Liver (tissue), 9 donors: ENCODE results near the gene DNM1L. TPM values are rescaled to one million over a fixed set of nuclear protein-coding genes. Genes with fewer than 3 reads are reported as not detected.
A peak's percentile ranks its signal among the peaks of the same experiment; 100 is the strongest.

ENCODE experiments used
- DNase-seq: peaks from one replicate; pipeline ENCODE4 v3.0.0-alpha.2; 2017; ENCODE audit warnings: low spot score
- H3K27ac ChIP-seq, 2 donors: one replicate each; pipeline ENCODE4 v1.7.0; 2013; ENCODE audit warnings: inconsistent platforms in 2 of 2, low read length in 2 of 2, control low read depth in 1 of 2, low read depth in 1 of 2, mild to moderate bottlenecking in 1 of 2
- H3K27me3 ChIP-seq, 4 donors: one replicate each; pipeline versions ENCODE4 v1.6.1 to v1.7.0; 2013; ENCODE audit warnings: low read length in 3 of 4, inconsistent platforms in 1 of 4, mild to moderate bottlenecking in 1 of 4, moderate library complexity in 1 of 4; ENCODE audit not compliant: control insufficient read depth in 4 of 4, insufficient read depth in 4 of 4
- H3K36me3 ChIP-seq, 4 donors: one replicate each; pipeline versions ENCODE4 v1.6.1 to v1.7.0; 2013; ENCODE audit warnings: low read length in 3 of 4, mild to moderate bottlenecking in 3 of 4, low read depth in 1 of 4, moderate library complexity in 1 of 4; ENCODE audit not compliant: control insufficient read depth in 4 of 4, insufficient read depth in 3 of 4
- H3K4me1 ChIP-seq, 4 donors: one replicate each; pipeline versions ENCODE4 v1.6.1 to v1.7.0; 2013; ENCODE audit warnings: low read length in 3 of 4, mild to moderate bottlenecking in 3 of 4, moderate library complexity in 1 of 4; ENCODE audit not compliant: control insufficient read depth in 4 of 4, insufficient read depth in 4 of 4
- H3K4me3 ChIP-seq, 3 donors: one replicate each; pipeline versions ENCODE4 v1.6.1 to v1.7.0; 2013; ENCODE audit warnings: low read length in 3 of 3, control low read depth in 1 of 3, low read depth in 1 of 3, mild to moderate bottlenecking in 1 of 3
- H3K9ac ChIP-seq, 2 donors: one replicate each; pipeline ENCODE4 v1.7.0; 2013; ENCODE audit warnings: low read length in 2 of 2, mild to moderate bottlenecking in 2 of 2, moderate library complexity in 2 of 2, control low read depth in 1 of 2, low read depth in 1 of 2
- H3K9me3 ChIP-seq, 4 donors: one replicate each; pipeline versions ENCODE4 v1.6.1 to v1.7.0; 2013; ENCODE audit warnings: low read length in 3 of 4; ENCODE audit not compliant: control insufficient read depth in 4 of 4
- ATF3 ChIP-seq: IDR thresholded peaks from 2 replicates; pipeline ENCODE4 v1.6.1; 2016; ENCODE audit warnings: antibody characterized with exemption
- CTCF ChIP-seq: fragments of 150-350 bp; IDR thresholded peaks from 2 replicates; pipeline ENCODE4 v1.5.1; 2017; ENCODE audit warnings: improper control_type of control experiment, low read depth, low read length; ENCODE audit not compliant: missing input control
- EGR1 ChIP-seq, 2 donors: IDR thresholded peaks; 2 replicates each; pipeline ENCODE4 v1.6.1; 2016 to 2018; ENCODE audit warnings: antibody characterized with exemption in 2 of 2, low read depth in 2 of 2
- FOXA1 ChIP-seq: IDR thresholded peaks from 2 replicates; pipeline ENCODE4 v1.6.1; 2016; ENCODE audit warnings: antibody characterized with exemption
- GABPA ChIP-seq, 2 donors: IDR thresholded peaks in 1 of 2; conservative IDR thresholded peaks in 1 of 2; 2 replicates each; pipeline ENCODE4 v1.6.1; 2016; ENCODE audit warnings: antibody characterized with exemption in 2 of 2, mild to moderate bottlenecking in 1 of 2, moderate library complexity in 1 of 2
- HNF4G ChIP-seq: IDR thresholded peaks from 2 replicates; pipeline ENCODE4 v1.6.1; 2016; ENCODE audit warnings: antibody characterized with exemption
- JUND ChIP-seq, 2 donors: IDR thresholded peaks; 2 replicates each; pipeline ENCODE4 v1.6.1; 2016; ENCODE audit warnings: antibody characterized with exemption in 2 of 2
- MAX ChIP-seq: IDR thresholded peaks from 2 replicates; pipeline ENCODE4 v1.6.1; 2016; ENCODE audit warnings: antibody characterized with exemption
- NR2F2 ChIP-seq: IDR thresholded peaks from 2 replicates; pipeline ENCODE4 v1.6.1; 2016; ENCODE audit warnings: antibody characterized with exemption
- RXRA ChIP-seq, 2 donors: IDR thresholded peaks; 2 replicates each; pipeline ENCODE4 v1.6.1; 2017 to 2018; ENCODE audit warnings: antibody characterized with exemption in 2 of 2, mild to moderate bottlenecking in 1 of 2
- YY1 ChIP-seq: IDR thresholded peaks from 2 replicates; pipeline ENCODE4 v1.6.1; 2016; ENCODE audit warnings: antibody characterized with exemption, mild to moderate bottlenecking
- ZBTB33 ChIP-seq: IDR thresholded peaks from 2 replicates; pipeline ENCODE4 v1.6.1; 2016; ENCODE audit warnings: antibody characterized with exemption
- WGBS: extraction: QIAGEN DNeasy Blood & Tissue Kit; methylation state at CpG from one replicate; pipeline ENCODE4 v1.1.7; 2013; 5-methylcytosine and 5-hydroxymethylcytosine counted together
- polyA plus RNA-seq, 2 donors: library from polyadenylated mRNA; stranded (reverse) in 1 of 2; unstranded in 1 of 2; fragments of 200-250 nt in 1 of 2; fragments of >200 nt in 1 of 2; fragmentation: Nextera tagmentation in 1 of 2; extraction: Ambion mirVana in 1 of 2; gene quantifications; one replicate each; pipeline versions ENCODE4 v1.2.1 to v1.2.3, GENCODE V29; 2013 to 2015
- total RNA-seq, 2 donors: library from RNA; depleted of rRNA; stranded (reverse); fragments of >200 nt; gene quantifications; one replicate each; pipeline ENCODE4 v1.2.3, GENCODE V29; 2014
- donor health status: healthy.
- donor health status: healthy.
- donor health status: healthy.
- donor health status: healthy.
- donor health status: healthy.

The DNM1L gene
- total and polyA plus RNA-seq, 4 donors, result 9.5 to 33.9 (median 17.1) TPM

GRCh38 chr12:32666018-32666417 is 13.1 kb upstream of the DNM1L start:
- 84% methylated on average over 14 of the region's 14 CpGs for WGBS
- no peaks in the 10 kb centered on the region for H3K27me3 ChIP-seq
- H3K27ac ChIP-seq, result no peak overlapping the region
- H3K9ac ChIP-seq, result no peak overlapping the region
- TF ChIP-seq CTCF (no peak), EGR1 (IDR thresholded peaks at IDR 0.05; ENCODE audit: low read depth in 2 of 2) (no peak), JUND (IDR thresholded peaks at IDR 0.05) (no peak), FOXA1 (no peak), HNF4G (no peak), ZBTB33 (no peak)
- DNase-seq, result no peak
- no peaks in the 10 kb centered on the region for H3K4me1 ChIP-seq
- no peaks in the 10 kb centered on the region for H3K36me3 ChIP-seq
- H3K4me3 ChIP-seq, result no peak overlapping the region
- no peaks in the 10 kb centered on the region for H3K9me3 ChIP-seq

- Histone ChIP-seq H3K9ac (no peak overlapping the region), H3K4me1 (no peaks in the 10 kb centered on the region), H3K36me3 (no peaks in the 10 kb centered on the region), H3K4me3 (no peak overlapping the region), H3K9me3 (no peaks in the 10 kb centered on the region), H3K27ac (no peak overlapping the region), H3K27me3 (no peaks in the 10 kb centered on the region)
- no peak for DNase-seq
- TF ChIP-seq ATF3 (no peak), JUND (IDR thresholded peaks at IDR 0.05) (no peak), GABPA (IDR thresholded peaks at IDR 0.05 in 1 of 2, conservative IDR thresholded peaks at IDR 0.05 in 1 of 2) (no peak), YY1 (no peak), CTCF (no peak)
- WGBS, result 96% methylated on average over 1 of the region's 1 CpG
Observed at GRCh38 chr12:32669584-32669983, 9.5 kb upstream of the DNM1L start.

GRCh38 chr12:32671930-32672780 is 6.9 kb upstream of the DNM1L start:
- Histone ChIP-seq H3K4me3 (no peak overlapping the region), H3K9me3 (no peaks in the 10 kb centered on the region), H3K9ac (no peak overlapping the region), H3K27me3 (no peaks in the 10 kb centered on the region), H3K27ac (no peak overlapping the region), H3K36me3 (no peaks in the 10 kb centered on the region), H3K4me1 (no peaks in the 10 kb centered on the region)
- WGBS, result 49% methylated on average over 11 of the region's 11 CpGs
- DNase-seq, result no peak
- TF ChIP-seq GABPA (IDR thresholded peaks at IDR 0.05 in 1 of 2, conservative IDR thresholded peaks at IDR 0.05 in 1 of 2) (no peak), RXRA (IDR thresholded peaks at IDR 0.05) (no peak), CTCF (peak; percentile 64), YY1 (peak; percentile 41), ATF3 (no peak), ZBTB33 (no peak), MAX (no peak), HNF4G (no peak), EGR1 (IDR thresholded peaks at IDR 0.05; ENCODE audit: low read depth in 2 of 2) (no peak), FOXA1 (no peak), NR2F2 (no peak), JUND (IDR thresholded peaks at IDR 0.05) (no peak)
